NCI-H446 treated with DMSO at 0.1 percent for 48 hours (cell line): ENCODE measurements around the gene CHMP5.

ENCODE experiments used
- DNase-seq: peaks from one replicate; lab custom pipeline; 2025; lab: John Stamatoyannopoulos, UW

The CHMP5 gene

DNA sequence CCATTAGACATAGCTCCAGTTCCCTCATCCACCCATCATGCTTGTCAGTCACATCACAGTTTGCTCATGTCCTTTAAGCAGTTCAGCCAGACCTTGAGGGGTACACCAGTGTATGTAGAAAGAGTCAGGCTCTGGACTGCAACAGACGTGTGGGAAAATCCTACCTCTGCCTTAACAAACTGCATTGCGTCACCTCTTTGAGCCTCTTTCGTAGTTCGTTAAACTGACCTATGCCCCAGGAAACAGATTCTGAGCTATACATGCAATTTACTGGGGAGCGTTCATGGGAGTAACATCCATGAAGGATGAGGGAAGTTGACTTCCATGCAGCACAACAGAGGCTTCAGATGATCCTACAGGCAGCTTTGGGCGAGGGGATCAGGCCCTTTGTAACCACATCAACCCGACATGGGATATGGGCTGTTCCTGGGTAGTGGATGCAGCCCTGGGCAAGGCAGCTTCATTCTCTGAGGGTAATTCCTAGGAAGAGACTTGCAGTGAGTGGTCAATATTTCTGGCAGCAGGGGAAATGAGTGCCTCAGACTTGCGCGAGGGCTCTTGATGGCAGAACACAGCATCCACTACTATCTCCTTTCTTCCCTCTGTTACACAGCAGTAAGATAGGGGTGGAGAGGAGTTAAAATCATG, 20.6 kb upstream of the CHMP5 start:
- DNase-seq = no peak

DNA sequence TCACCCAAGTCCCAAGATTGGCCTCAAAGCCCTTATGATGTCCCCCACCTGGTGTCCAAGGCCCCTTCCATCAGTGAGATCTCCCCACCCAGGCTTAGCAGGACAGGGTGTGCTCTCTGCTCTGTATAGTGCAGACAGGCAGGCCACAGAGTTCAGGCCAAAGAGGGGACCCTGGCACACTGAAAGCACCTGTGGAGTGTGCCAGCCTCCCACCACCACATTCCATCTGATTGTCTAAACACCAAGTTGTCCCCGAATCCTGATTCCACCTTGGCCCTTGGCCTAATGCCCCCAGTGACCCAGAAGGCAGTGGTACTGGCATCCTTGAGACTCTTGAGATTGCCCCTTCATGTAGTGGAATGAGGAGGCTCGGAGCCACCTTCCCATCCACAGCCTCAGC, 19.5 kb upstream of the CHMP5 start:
- DNase-seq = no peak

DNA sequence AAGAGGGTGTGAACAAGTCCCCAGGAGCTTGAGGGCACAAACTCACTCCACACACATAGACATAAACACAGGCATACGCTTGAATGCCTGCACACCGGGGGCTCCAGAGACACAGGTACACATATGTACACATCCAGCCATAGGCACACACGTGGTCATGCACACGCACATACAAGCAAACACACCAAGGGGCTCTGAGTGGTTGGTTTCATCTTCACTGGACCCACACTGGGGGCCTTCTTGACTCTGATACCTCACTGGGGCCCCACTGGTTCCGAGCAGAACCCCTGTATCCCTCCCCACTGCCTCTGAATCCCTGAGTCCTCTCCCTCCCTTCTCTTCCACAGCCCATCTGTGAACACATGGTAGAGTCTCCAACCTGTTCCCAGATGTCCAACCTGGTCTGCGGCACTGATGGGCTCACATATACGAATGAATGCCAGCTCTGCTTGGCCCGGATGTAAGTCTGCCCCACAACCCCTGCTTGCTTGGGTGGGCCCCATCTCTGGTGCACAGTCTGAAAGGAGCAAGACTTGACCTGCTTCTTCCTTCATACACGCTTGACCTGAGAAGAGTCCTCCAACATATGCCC, 18.5 kb upstream of the CHMP5 start:
- no peak for DNase-seq

DNA sequence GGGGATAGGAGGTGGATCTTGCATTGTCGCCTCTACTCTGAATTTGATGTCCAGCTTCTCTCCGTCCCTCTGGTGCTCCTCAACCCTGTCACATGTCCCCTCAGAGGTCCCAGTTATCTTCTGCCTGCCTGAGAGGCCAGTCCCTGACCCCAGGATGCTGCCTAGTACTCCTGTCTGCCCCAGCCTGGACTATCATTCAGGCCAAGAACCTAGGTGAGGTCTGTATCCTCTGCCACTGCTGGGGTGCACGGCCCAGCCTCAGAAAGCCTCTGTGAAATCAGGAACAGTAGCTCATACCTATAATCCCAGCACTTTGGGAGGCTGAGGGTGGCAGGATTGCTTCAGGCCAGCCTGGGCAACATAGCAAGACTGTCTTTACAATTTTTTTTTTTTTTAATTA, 16.2 kb upstream of the CHMP5 start:
- no peak for DNase-seq

DNA sequence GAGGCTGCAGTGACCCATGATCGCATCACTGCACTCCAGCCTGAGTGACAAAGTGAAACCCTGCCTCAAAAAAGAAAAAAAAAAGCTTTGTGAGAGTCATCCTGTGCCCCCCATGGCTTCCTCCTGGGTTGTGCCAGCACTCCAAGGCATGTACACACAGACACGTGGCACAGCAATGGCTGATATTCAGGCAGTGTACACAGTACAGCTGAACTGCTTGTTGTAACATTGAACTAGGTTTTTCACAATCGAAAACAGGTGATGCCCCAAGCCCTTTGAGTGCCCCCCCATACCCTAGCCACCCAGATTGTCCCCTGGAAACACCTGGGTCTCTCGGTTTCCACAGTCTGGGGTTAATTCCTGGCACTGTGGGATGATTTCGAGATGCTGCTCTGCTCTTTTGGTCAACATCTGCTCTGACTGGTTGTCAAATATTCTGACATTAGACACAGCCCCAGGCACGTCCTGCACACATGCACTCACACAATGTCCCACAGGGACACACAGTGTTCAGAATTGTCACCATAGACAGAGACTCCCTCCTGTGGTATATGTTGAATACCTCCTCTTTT, 15.7 kb upstream of the CHMP5 start:
- no peak for DNase-seq

DNA sequence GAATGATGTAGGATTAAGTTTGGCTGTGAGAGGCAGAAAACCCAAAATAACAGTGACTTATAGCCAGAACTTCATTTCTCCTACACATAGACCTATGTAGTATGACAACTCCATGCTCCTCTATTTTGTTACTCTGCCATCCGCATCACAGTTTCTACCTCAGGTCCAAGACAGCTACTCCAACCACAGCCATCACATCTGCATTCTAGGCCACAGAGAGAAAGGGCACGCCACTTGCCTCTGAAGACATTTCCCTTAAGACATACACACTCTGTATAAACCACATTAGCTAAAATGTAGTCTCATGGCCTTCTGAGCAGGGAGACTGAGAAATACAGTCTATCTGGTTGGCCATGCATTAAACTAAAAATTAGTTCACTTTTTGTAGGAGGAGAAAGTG, 14.9 kb upstream of the CHMP5 start:
- no peak for DNase-seq

DNA sequence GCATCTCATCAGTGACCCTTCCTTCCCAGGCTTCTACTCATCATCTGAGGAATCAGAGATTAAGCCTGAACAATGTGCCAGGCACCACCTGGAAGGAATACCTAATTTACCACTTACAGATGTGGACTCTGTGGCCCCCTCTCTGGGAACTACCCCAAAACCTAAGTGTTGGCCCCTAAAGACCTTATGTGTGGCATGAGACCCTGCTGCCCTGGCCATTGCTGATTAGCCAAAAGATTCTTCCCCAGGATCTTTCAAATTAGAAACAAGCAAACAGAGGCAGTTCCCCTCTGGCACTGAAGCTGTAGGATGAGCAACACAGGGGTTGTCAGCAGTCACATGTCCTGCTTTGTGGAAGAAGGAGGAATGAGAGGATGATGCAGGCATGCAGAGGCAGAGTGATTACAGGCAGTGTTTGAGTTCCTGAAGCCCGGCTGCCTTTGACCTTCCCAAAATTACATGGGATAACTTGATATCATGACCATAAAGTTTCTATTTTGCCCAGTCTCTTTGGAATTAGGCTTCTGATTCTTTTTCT, 14.3 kb upstream of the CHMP5 start:
- DNase-seq = no peak

DNA sequence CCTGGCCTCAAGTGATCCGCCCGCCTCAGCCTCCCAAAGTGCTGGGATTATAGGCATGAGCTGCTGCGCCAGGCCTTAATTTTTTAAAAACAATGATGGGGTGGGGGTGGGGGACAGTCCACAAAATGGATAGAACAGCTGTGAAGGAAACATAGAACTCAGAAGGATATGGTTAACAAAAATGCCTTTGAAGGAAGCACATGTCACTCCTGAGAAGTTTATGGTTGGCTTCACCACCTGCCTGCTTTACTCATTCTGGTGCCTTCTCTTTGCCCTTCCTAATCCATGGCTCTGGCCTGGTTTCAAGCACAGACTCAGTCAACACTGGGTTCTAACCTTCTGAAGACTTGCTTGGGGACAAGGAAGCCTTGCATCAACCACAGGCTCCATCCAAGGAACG, 10.6 kb upstream of the CHMP5 start:
- DNase-seq = no peak

DNA sequence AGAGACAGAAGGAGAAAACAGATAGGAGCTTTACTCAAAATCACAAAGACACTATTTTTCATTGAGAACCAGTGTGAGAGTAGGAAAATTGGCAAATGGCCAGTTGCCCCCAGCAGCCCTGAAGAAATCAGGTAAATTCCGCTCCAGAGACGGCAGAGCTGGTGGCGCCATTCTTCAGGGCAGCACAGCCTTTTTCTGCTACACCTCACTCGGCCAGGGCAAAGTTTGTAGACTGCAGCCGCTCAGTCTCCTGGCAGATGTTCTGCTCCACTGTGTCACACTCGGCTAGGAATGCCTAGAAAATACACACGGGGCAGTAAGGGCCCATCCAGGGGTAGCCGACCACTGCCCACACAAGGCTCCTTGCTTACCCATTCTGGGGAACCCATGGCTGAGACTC, 9.8 kb upstream of the CHMP5 start:
- DNase-seq = no peak

DNA sequence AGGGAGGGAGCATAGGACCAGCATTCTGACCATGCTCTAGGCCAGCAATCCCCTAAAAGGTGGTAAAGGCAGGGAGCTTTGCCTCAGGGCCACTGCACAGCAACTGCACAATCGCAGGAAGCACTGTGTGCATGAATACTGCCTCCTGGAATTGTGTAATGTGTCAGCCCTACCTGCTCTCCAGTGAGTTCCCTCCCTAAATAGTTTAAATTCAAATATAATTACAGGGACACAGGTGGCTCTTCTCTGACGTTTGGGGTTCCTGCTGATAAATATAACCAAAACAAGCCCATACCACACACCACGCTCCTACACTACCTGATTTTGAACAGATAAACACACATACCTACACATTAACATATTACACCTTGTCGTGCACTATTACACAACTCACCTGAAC, 9.4 kb upstream of the CHMP5 start:
- DNase-seq = no peak

DNA sequence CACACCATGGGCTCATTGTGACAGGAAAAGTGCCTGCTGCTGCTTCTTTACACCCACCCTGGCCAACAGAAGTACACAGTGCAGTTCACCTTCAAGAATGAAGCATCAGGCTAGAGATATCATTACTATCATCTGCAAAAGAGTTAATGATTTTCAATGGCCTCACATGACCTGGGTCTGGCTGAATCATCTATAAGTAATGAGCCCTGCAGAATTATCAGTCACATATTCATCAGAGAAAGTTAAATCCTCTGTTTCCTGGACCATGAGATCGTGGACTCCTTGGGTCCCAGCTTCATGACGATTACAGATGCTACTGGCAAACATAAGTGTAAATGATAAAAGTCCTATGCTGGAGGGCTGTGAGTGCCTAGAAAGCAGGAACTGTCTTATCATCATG, 8.6 kb upstream of the CHMP5 start:
- DNase-seq = no peak

DNA sequence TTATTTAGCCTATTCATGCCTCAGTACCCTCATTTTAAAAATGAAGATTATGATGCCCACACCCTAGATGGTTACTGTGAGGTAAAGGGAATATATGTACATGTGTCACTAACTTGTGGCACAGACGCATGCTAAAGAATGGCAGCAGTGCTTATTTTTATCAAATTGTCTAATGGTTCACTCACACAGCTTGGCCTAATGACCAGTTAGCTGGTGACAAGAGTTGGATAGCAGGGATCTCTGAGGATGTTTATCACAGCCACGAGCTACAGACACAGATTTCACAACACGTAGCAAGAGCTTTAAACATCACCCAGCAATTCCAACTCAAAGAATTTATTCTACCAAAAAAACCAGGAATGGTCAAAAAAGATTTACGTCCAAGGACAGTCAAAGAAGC, 7.6 kb upstream of the CHMP5 start:
- no peak for DNase-seq

DNA sequence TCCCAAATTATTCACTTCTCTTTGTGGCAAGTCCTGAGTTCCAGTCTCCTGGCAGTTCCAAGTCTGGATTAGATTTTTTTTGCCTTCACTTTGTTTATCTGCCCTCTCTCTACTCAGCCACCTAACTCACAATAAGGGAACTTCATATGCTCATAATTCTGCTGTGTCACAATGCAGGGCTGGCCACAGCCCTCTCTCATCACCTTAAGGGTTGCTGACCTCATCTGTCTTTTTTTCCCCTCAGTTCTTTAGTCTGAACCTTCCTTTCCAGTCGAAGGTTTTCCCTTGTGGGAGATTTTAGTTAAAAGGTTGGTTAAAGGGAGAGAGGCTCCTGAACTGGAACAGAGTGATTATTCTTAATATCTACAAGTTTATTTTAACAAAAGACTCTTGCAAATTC, 4.5 kb upstream of the CHMP5 start:
- DNase-seq = no peak

DNA sequence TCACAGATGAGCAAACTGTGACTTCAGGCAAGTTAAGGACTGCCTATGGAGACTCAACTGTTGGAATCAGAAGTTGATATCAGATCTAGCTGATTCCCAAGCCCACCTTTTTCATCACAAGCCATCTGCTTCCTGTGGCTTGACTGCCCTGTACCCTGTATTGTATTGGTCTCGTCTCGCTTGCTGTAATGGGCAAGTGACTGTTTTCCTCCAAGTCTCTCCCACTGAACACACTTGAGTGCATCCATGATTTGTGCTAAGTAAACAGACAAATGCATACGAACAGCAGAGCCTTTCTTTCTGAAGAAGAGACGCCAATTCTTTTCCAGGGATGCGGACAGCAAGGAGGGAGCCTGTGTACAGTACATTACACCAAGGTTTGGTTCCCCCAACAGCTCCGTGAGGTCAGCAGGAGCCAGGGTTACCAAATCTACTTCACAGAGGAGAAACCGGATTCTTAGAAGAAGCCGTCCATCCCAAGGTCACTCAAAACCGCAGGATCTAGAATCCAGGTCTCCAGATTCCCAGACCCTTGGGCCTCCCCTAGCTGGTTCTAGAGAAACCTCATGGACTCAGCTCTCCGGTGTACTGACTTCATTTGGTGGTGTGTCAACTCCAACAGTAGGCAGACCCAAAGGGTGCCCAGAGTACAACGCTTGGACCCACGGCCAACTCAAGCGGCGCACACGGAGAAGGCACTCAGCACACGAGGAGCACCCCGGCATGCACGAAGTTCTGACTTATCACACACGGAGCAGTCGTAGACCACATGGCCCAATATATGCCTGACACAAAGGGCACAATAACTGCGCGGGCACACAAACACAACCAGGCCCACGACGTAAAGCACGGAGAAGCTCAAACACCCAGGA, 1.5 kb upstream of the CHMP5 start:
- DNase-seq = no peak

DNA sequence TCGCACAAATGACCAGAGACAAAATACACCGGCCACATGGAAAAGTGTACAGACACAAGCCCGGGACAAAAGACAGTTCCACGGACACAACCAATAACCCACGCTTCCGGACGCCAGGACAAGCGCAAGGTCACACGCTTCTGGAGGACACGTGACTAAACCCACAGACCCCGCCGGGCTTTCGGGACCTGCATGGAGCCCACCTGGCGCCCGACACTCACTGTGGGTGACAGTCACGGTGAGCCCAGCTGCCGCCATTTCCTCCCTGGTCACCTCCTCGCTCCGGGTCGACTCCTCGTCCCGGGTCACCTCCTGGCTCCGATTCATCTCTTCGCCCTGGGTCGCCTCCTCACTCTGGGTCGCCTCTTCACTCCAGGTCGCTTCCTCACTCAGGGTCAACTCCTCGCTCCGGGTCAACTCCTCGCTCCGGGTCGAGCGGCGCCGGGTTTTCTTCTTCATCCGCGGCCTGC, 811 bp upstream of the CHMP5 start:
- DNase-seq = no peak

DNA sequence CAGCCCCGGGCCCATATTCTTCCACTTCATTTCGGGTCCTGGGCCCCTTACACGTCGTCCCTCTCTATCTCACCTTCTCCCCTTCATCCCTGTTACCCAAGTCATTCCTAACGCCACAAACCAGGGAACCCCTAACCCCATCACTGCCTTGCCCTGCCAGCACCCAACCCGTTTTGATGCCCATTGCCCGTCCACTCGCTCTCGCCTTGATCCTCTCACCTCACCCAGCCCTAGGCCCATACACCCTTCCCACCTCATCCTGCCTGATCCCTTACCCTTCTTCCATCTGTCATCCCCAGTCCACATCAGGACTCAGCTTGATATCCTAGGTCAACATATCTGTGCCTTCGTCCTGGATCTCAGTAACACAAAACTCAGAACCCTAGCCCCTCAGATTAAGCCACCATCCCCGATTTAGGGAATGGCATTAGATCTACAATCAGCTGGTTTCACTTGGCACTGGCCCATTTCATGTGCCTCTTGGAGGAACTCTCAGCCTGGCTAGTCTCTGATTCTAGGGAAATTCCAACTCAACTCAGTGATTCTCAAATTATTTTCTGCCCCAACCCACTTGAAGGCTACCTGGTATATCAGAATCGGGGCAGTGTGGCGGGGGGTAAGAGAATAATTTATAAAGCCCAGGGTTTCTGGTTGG, 489 bp downstream of the CHMP5 start:
- no peak for DNase-seq

DNA sequence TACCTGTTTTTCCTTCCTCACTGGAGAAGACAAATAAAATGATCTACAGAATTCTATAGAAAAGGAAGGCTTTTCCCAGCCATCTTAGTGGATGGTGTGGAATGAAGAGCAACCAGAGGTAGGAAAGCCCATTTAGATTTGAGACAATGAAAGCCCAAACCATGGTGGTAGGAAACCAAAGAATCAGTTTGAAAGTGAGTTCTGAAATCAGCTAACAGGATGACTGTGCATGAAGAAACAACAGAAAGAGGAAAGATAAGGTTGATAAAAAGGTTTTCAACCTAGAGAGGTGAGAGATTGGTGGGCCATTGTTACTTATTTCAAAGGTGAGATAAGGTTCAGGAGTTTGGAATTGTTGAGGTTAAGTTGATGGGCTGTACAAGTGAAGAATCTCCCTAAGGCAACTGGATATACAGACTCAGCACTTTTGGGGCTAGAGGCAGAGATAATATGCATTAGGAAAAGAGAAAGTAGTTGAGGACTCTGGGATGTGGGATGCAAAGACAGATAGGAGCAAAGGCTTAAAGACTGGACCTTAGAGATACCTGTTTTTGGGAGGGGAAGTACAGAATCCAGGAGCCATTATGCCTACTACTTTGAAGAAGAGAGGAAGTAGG, 2.4 kb downstream of the CHMP5 start:
- DNase-seq = no peak

DNA sequence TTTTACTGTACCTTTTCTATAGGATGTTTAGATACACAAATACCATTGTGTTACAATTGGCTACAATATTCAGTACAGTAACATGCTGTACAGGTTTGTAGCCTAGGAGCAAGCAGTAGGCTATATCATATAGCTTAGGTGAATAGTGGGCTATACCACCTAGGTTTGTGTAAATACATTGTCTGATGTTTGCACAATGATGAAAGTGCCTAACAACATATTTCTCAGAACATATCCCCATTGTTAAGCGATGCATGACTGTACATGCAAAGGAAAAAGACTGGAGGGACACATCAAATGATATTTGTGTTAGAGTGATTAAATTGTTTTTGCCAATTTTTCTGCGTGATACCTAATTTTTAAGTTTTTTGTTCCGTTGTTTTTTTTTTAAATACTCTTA, 5.3 kb downstream of the CHMP5 start:
- no peak for DNase-seq

DNA sequence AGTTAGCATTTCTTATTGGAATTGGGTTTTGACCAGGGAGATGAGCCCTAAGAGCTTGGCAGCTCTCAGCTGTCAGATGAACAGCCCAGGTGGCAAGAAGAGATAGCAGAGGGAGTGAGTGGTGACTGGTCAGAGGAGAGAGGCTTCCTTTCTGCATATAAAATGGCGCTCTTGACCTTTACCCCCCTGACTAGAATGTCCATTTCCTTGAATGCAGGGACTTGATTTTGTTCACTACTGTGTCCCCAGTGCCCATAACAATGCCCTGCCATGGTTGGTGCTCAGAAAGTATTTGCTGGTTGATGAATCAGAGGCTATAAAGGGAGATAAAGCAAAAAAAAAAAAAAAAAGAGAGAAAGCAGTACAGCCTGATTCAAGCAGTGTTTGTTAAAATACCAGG, 7.2 kb downstream of the CHMP5 start:
- DNase-seq = no peak

DNA sequence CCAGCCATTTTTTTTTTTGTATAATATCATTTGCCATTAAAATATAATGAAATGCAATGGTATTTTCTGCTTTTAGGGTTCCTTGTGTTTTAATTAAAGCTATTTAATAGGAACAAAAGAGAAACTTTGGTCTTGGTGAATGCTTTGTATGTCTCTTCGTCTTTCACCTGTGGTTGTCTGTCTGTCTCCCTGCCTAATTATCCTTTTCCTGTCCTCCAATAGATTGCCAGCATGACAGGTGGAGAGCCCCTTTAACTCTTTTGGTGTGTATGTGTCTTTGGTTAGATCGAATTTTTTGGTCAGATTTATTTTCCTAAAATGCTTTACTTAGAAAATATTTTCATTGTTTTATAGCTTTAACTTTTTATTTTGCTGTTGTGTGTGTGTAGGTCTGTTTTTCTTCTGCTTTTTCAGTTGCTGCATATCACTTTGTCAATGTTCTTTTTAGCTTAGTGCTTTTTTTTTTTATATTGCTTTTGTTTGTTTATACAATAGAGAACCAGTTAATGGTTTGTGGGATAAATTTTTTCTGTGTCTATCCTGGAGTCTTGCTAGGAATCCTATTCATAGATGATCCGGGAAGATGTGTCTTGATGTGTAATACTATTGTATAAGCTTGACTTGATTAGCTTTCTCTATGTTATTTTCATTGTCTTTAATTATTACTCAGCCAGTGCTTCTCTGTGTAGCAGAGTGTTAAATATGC, 8.6 kb downstream of the CHMP5 start:
- DNase-seq = no peak

DNA sequence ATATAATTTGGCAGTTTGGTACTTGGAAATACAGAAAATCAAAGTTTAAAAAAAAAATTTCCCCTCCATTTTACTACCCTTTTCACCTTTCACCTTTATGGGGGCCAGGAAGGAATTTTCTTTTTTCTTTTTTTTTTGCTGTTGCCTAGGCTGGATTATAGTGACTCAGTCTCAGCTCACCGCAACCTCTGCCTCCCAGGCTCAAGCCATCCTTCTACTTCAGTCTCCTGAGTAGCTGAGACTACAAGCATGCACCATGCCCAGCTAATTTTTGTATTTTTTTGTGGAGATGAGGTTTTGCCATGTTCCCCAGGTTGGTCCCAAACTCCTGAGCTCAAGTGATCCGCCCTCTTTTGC, 9.1 kb downstream of the CHMP5 start:
- DNase-seq = no peak
